HCT116 (cell line): ENCODE results near the gene RRAGD. TPM values are rescaled to one million over a fixed set of nuclear protein-coding genes. Genes with fewer than 3 reads are reported as not detected.

Source experiments
- ATAC-seq: fragments of 200-7000 bp; cut with Tn5 transposase; 2 replicates; pipeline ENCODE4 v1.9.1; 2020; ENCODE audit warnings: mild to moderate bottlenecking, moderate library complexity
- BruUV-seq: library from RNA; stranded (reverse); fragments of 400-500 nt; replicated peaks from 2 replicates; lab custom pipeline; 2021; lab: Mats Ljungman, UMichigan
- CTCF ChIA-PET: fragments of 300-600 bp; sonication (Branson Sonifier 250); formaldehyde crosslinking; loops from one replicate; lab custom pipeline; 2021; ENCODE audit warnings: antibody characterized with exemption; lab: Charles Lee
- POLR2A ChIA-PET: fragments of 300-600, 350-600 bp; sonication (Branson Sonifier 250); formaldehyde crosslinking; loops from one replicate; lab custom pipeline; 2021; ENCODE audit warnings: antibody characterized with exemption; lab: Charles Lee
- RAD21 ChIA-PET, 2 experiments: fragments of 300-600 bp; sonication (Branson Sonifier 250); formaldehyde crosslinking; loops; one replicate each; lab custom pipeline; 2023; ENCODE audit warnings: low total read pairs in 2 of 2; ENCODE audit not compliant: uncharacterized antibody in 2 of 2, unreplicated experiment in 2 of 2, low non-redundant PET in 1 of 2; lab: Charles Lee
- DNase-seq: peaks from one replicate; pipeline ENCODE4 v3.0.0-alpha.2; 2010; ENCODE audit warnings: low read depth, low spot score
- H2AFZ ChIP-seq: fragments of 200-600 bp; shearing (Covaris generic), sonication (generic); 2 replicates; pipeline ENCODE4 v1.6.1; 2017; ENCODE audit warnings: low read depth, mixed run types, mixed read lengths, antibody characterized with exemption, low read length; ENCODE audit not compliant: poor library complexity, severe bottlenecking
- H3K27ac ChIP-seq: 2 replicates; pipeline ENCODE4 v1.5.1; 2012; ENCODE audit warnings: low read depth, low read length
- H3K27me3 ChIP-seq: fragments of 200-600 bp; sonication (generic); 2 replicates; pipeline ENCODE4 v1.6.1; 2016; ENCODE audit warnings: mixed run types, low read length, mixed read lengths; ENCODE audit not compliant: insufficient read depth
- H3K36me3 ChIP-seq, 2 experiments: fragments of 200-500 bp in 1 of 2; fragments of 200-600 bp in 1 of 2; sonication (Bioruptor generic) in 1 of 2; sonication (generic) in 1 of 2; 2 replicates each; pipeline versions ENCODE4 v1.5.1 to v1.6.1; 2014 to 2016; ENCODE audit warnings: low read length in 2 of 2, inconsistent platforms in 1 of 2, mixed read lengths in 1 of 2, mixed run types in 1 of 2; ENCODE audit not compliant: insufficient read depth in 2 of 2, control insufficient read depth in 1 of 2
- H3K4me1 ChIP-seq, 2 experiments: fragments of 200-600 bp in 1 of 2; sonication (generic) in 1 of 2; 2 replicates each; pipeline versions ENCODE4 v1.5.1 to v1.6.1; 2012 to 2017; ENCODE audit warnings: low read length in 2 of 2, inconsistent platforms in 1 of 2, mild to moderate bottlenecking in 1 of 2, mixed read lengths in 1 of 2, mixed run types in 1 of 2, moderate library complexity in 1 of 2; ENCODE audit not compliant: insufficient read depth in 2 of 2, control insufficient read depth in 1 of 2
- H3K4me2 ChIP-seq: fragments of 200-600 bp; sonication (generic); 2 replicates; pipeline ENCODE4 v1.6.1; 2017; ENCODE audit warnings: mixed run types, low read length, mixed read lengths
- H3K4me3 ChIP-seq, 2 experiments: fragments of 200-600 bp in 1 of 2; sonication (generic) in 1 of 2; replicated peaks in 1 of 2; 2 replicates each; pipeline ENCODE4 v1.5.1; 2011 to 2016; ENCODE audit warnings: low read length in 2 of 2, control low read depth in 1 of 2, low read depth in 1 of 2, mild to moderate bottlenecking in 1 of 2, mixed read lengths in 1 of 2, mixed run types in 1 of 2
- H3K79me2 ChIP-seq: fragments of 200-600 bp; sonication (generic); 2 replicates; pipeline ENCODE4 v1.6.1; 2017; ENCODE audit warnings: mild to moderate bottlenecking, mixed run types, low read length, moderate library complexity, mixed read lengths; ENCODE audit not compliant: insufficient read depth
- H3K9ac ChIP-seq: fragments of 200-600 bp; sonication (generic); 2 replicates; pipeline ENCODE4 v1.6.1; 2016; ENCODE audit warnings: low read length, mixed read lengths
- H3K9me2 ChIP-seq: fragments of 200-600 bp; sonication (generic), shearing (Covaris generic); 2 replicates; pipeline ENCODE4 v1.6.1; 2017; ENCODE audit warnings: mixed run types, mild to moderate bottlenecking, moderate library complexity; ENCODE audit not compliant: insufficient read depth
- H3K9me3 ChIP-seq, 2 experiments: fragments of 200-500 bp in 1 of 2; fragments of 200-600 bp in 1 of 2; sonication (Bioruptor generic) in 1 of 2; sonication (generic) in 1 of 2; 2 replicates each; pipeline ENCODE4 v1.6.1; 2014 to 2017; ENCODE audit warnings: low read length in 2 of 2, mixed read lengths in 2 of 2, inconsistent platforms in 1 of 2, low read depth in 1 of 2, mild to moderate bottlenecking in 1 of 2, mixed run types in 1 of 2, moderate library complexity in 1 of 2; ENCODE audit not compliant: control insufficient read depth in 1 of 2, insufficient read depth in 1 of 2
- H4K20me1 ChIP-seq: fragments of 200-600 bp; sonication (generic), shearing (Covaris generic); 2 replicates; pipeline ENCODE4 v1.6.1; 2017; ENCODE audit warnings: mixed run types, mild to moderate bottlenecking, moderate library complexity; ENCODE audit not compliant: insufficient read depth
- CBX3 ChIP-seq: IDR thresholded peaks from 2 replicates; pipeline ENCODE4 v1.6.1; 2012; ENCODE audit warnings: low read depth
- CTCF ChIP-seq, 3 experiments: fragments of 200-600 bp in 1 of 3; sonication (generic) in 1 of 3; IDR thresholded peaks in 2 of 3; conservative IDR thresholded peaks in 1 of 3; 2 replicates each; pipeline ENCODE4 v1.5.1; 2012 to 2017; ENCODE audit warnings: low read depth in 2 of 3, low read length in 2 of 3, antibody characterized with exemption in 1 of 3, borderline replicate concordance in 1 of 3, control low read depth in 1 of 3, mild to moderate bottlenecking in 1 of 3, mixed read lengths in 1 of 3, mixed run types in 1 of 3, moderate library complexity in 1 of 3; ENCODE audit not compliant: insufficient read depth in 1 of 3
- EGR1 ChIP-seq: IDR thresholded peaks from 2 replicates; pipeline ENCODE4 v1.6.1; 2012; ENCODE audit warnings: low read depth
- ELF1 ChIP-seq: IDR thresholded peaks from 2 replicates; pipeline ENCODE4 v1.6.1; 2012; ENCODE audit warnings: low read depth, borderline replicate concordance
- EZH2 ChIP-seq: fragments of 200-600 bp; sonication (generic); IDR thresholded peaks from 2 replicates; pipeline ENCODE4 v1.6.1; 2017; ENCODE audit warnings: antibody characterized with exemption, mixed run types
- EZH2phosphoT487 ChIP-seq: fragments of 200-600 bp; IDR thresholded peaks from 2 replicates; pipeline ENCODE4 v1.6.1; 2018; ENCODE audit warnings: antibody characterized with exemption, borderline replicate concordance
- FOSL1 ChIP-seq: IDR thresholded peaks from 2 replicates; pipeline ENCODE4 v1.6.1; 2012; ENCODE audit warnings: low read depth
- JUND ChIP-seq: IDR thresholded peaks from 2 replicates; pipeline ENCODE4 v1.6.1; 2012
- POLR2A ChIP-seq: IDR thresholded peaks from 2 replicates; pipeline ENCODE4 v1.7.0; 2011; ENCODE audit warnings: borderline replicate concordance; ENCODE audit not compliant: insufficient read depth, insufficient read length; ENCODE audit errors: extremely low read depth
- POLR2AphosphoS5 ChIP-seq: IDR thresholded peaks from 2 replicates; pipeline ENCODE4 v1.6.1; 2011; ENCODE audit warnings: mild to moderate bottlenecking, low read depth, low read length, moderate library complexity
- RAD21 ChIP-seq: IDR thresholded peaks from 2 replicates; pipeline ENCODE4 v1.6.1; 2012; ENCODE audit warnings: low read depth, mild to moderate bottlenecking
- SIN3A ChIP-seq: IDR thresholded peaks from 2 replicates; pipeline ENCODE4 v1.6.1; 2012; ENCODE audit warnings: low read depth
- SP1 ChIP-seq: IDR thresholded peaks from 2 replicates; pipeline ENCODE4 v1.6.1; 2012; ENCODE audit warnings: low read depth
- SRF ChIP-seq: IDR thresholded peaks from 2 replicates; pipeline ENCODE4 v1.6.1; 2012; ENCODE audit warnings: low read depth
- TCF7L2 ChIP-seq: IDR thresholded peaks from 2 replicates; pipeline ENCODE4 v1.7.0; 2011; ENCODE audit warnings: borderline replicate concordance, inconsistent platforms; ENCODE audit not compliant: insufficient read depth, insufficient read length; ENCODE audit errors: extremely low read depth
- YY1 ChIP-seq: IDR thresholded peaks from 2 replicates; pipeline ENCODE4 v1.6.1; 2011; ENCODE audit warnings: low read length, low read depth, moderate library complexity, mild to moderate bottlenecking; ENCODE audit not compliant: insufficient replicate concordance; ENCODE audit errors: extremely low read depth
- ZBTB33 ChIP-seq: IDR thresholded peaks from 2 replicates; pipeline ENCODE4 v1.6.1; 2011; ENCODE audit warnings: mild to moderate bottlenecking, low read length, moderate library complexity; ENCODE audit not compliant: insufficient replicate concordance; ENCODE audit errors: extremely low read depth
- ZNF274 ChIP-seq: fragments of 200-500 bp; sonication (Bioruptor generic); IDR thresholded peaks from 2 replicates; pipeline ENCODE4 v1.6.1; 2014; ENCODE audit warnings: mild to moderate bottlenecking, low read depth, low read length, inconsistent platforms
- intact Hi-C: fragments of 100-400 bp; cut with micrococcal nuclease; formaldehyde crosslinking; loops from 2 replicates; pipeline ENCODE4 v1.10.0; 2022
- total RNA-seq: library from RNA; stranded (reverse); gene quantifications from one replicate; pipeline ENCODE4 v1.2.1, GENCODE V29; 2021; ENCODE audit not compliant: unreplicated experiment
- TF ChIP-seq, protein P1 (sequence below): IDR thresholded peaks from 2 replicates; pipeline ENCODE4 v1.6.1; 2012

RRAGD gene
- total RNA-seq, 1 experiment from 2014 or later: 15.9 TPM

DNA sequence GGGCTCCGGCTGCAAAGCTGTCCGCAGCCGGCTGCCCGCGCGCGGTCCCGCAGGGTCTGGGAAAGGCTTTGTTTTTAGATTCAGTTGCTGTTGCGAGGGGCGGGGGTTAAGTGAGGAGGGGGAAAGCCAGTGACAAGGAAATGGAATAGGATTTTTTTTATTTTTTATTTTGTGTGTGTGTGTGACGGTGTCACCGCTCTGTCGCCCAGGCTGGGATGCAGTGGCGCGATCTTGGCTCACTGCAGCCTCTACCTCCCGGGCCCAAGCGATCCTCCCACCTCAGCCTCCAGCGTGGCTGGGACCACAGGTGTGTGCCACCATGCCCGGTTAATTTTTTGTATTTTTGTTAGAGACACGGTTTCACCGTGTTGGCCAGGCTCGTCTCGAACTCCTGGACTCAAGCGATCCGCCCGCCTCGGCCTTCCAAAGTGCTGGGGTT, 58.9 kb downstream of the RRAGD start (continued):
- TF ChIP-seq YY1 (no peak), EZH2phosphoT487 (no peak), SP1 (no peak), JUND (no peak), EZH2 (no peak), RAD21 (no peak)
- TF ChIP-seq, protein P1, sequence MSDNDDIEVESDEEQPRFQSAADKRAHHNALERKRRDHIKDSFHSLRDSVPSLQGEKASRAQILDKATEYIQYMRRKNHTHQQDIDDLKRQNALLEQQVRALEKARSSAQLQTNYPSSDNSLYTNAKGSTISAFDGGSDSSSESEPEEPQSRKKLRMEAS: no peak; the same call in 1 of the 2 replicates

GRCh38 chr6:89352278-89353117, 59.6 kb downstream of the RRAGD start, which contains the start of gene UBE2J1:
Gene UBE2J1, minus strand, starts transcription at chr6:89352722. Its CDS starts 153 bp downstream, at chr6:89352569.
- H3K79me2 ChIP-seq: peaks cover 46% of the 10 kb centered on the region
- peak within 1 kb of the TSS; percentile 29 for H2AFZ ChIP-seq
- H3K27me3 ChIP-seq: no peaks in the 10 kb centered on the region
- no peaks in the 10 kb centered on the region for H3K9me3 ChIP-seq
- H3K4me2 ChIP-seq: peak within 1 kb of the TSS; percentile 73
- no peaks in the 10 kb centered on the region for H3K36me3 ChIP-seq
- ChIA-PET POLR2A (interaction anchor here (0.8 to 1.0 kb wide), 3 partner anchors 10 to 54 kb away, joined by 3 to 4 read pairs (median 3); no protein-coding TSS in a partner anchor), CTCF (interaction anchor here (1.5 to 2.3 kb wide), 2 partner anchors 19 to 20 kb away, joined by 8 to 9 read pairs; no protein-coding TSS in a partner anchor), RAD21 (interaction anchor here in 1 of 2 experiments (0.7 to 0.8 kb wide), 2 partner anchors 54 to 401 kb away, joined by 3 to 4 read pairs; no protein-coding TSS in a partner anchor)
- H3K9ac ChIP-seq: peak within 1 kb of the TSS; percentile 85
- H3K4me3 ChIP-seq: peak within 1 kb of the TSS; percentile 64 to 71
- peak; percentile 57 for DNase-seq
- no peaks in the 10 kb centered on the region for H3K9me2 ChIP-seq
- no TSS peak for BruUV-seq
- peaks cover 14 to 25% of the 10 kb centered on the region in 2 experiments for H3K4me1 ChIP-seq
- H4K20me1 ChIP-seq: no peaks in the 10 kb centered on the region
- peak within 1 kb of the TSS; percentile 79 for H3K27ac ChIP-seq
- intact Hi-C loops: loop anchor here (5.0 kb wide), 1 partner anchor 55 kb away; no protein-coding TSS in a partner anchor
- ATAC-seq: peak; percentile 93
- TF ChIP-seq SP1: no peak
- no peak for TF ChIP-seq FOSL1
- TF ChIP-seq RAD21: no peak
- peak; percentile 64 for TF ChIP-seq POLR2A
- TF ChIP-seq ZBTB33: no peak
- TF ChIP-seq JUND: no peak
- peak; percentile 83 for TF ChIP-seq POLR2AphosphoS5
- no peak for TF ChIP-seq CTCF (IDR thresholded peaks at IDR 0.05 in 2 of 3, conservative IDR thresholded peaks at IDR 0.05 in 1 of 3; ENCODE audit: borderline replicate concordance in 1 of 3, insufficient read depth in 1 of 3, low read depth in 2 of 3, low read length in 2 of 3)
- TF ChIP-seq CBX3: no peak
- TF ChIP-seq SIN3A: peak; percentile 42; the same call in 1 of the 2 replicates
- peak; percentile 31 for TF ChIP-seq TCF7L2
- no peak for TF ChIP-seq EZH2phosphoT487
- no peak for TF ChIP-seq SRF
- TF ChIP-seq ZNF274: no peak
- TF ChIP-seq ELF1: no peak
- TF ChIP-seq EGR1: no peak; the same call in 1 of the 2 replicates
- no peak for TF ChIP-seq EZH2
- peak; percentile 61 for TF ChIP-seq YY1
